IPS DF 4.7 (cell line): ENCODE measurements around the gene NDUFS1.
"Not testable (repeated sequence)": the region's sequence is repeated elsewhere in the genome, so short reads cannot be mapped to it uniquely, and the experiment has no call there.

Experiments
- DNase-seq: peaks from one replicate; pipeline ENCODE4 v3.0.0-alpha.2; 2013; ENCODE audit warnings: low spot score; ENCODE audit errors: extremely low read depth

NDUFS1 gene

GRCh38 chr2:206105038-206105437, 54.2 kb downstream of the NDUFS1 start:
- DNase-seq, result no peak

- DNase-seq, result not testable (repeated sequence)
Observed at GRCh38 chr2:206098872-206099271, 60.4 kb downstream of the NDUFS1 start.

- DNase-seq, result no peak
Observed at GRCh38 chr2:206098471-206098870, 60.8 kb downstream of the NDUFS1 start.

GRCh38 chr2:206096876-206097275, 62.4 kb downstream of the NDUFS1 start:
- no peak for DNase-seq

GRCh38 chr2:206095536-206096332, 63.5 kb downstream of the NDUFS1 start:
- no peak for DNase-seq

GRCh38 chr2:206092297-206092696, 66.9 kb downstream of the NDUFS1 start:
- no peak for DNase-seq

- DNase-seq, result no peak
Observed at GRCh38 chr2:206088248-206088647, 71.0 kb downstream of the NDUFS1 start.

- DNase-seq, result no peak
Observed at GRCh38 chr2:206086716-206087350, 72.4 kb downstream of the NDUFS1 start.

- peak; percentile 19 for DNase-seq
Observed at GRCh38 chr2:206085742-206086445, 73.3 kb downstream of the NDUFS1 start, which contains the start of gene INO80D. Gene INO80D (minus strand): TSS chr2:206086174. CDS start chr2:206063016, 23,158 bp downstream.

- DNase-seq, result no peak
Observed at GRCh38 chr2:206084870-206085741, 74.1 kb downstream of the NDUFS1 start.

GRCh38 chr2:206084439-206084869, 74.8 kb downstream of the NDUFS1 start:
- DNase-seq, result peak; percentile 68

GRCh38 chr2:206083602-206084438, 75.4 kb downstream of the NDUFS1 start:
- peak; percentile 92 for DNase-seq

GRCh38 chr2:206082298-206082843, 76.9 kb downstream of the NDUFS1 start:
- DNase-seq, result no peak

GRCh38 chr2:206080927-206081326, 78.3 kb downstream of the NDUFS1 start:
- DNase-seq, result no peak

- DNase-seq, result peak; percentile 93
Observed at GRCh38 chr2:206079699-206080465, 79.4 kb downstream of the NDUFS1 start.

- not testable (repeated sequence) for DNase-seq
Observed at GRCh38 chr2:206077879-206078278, 81.4 kb downstream of the NDUFS1 start.

GRCh38 chr2:206075113-206075512, 84.1 kb downstream of the NDUFS1 start:
- no peak for DNase-seq

- DNase-seq, result no peak
Observed at GRCh38 chr2:206071807-206072206, 87.4 kb downstream of the NDUFS1 start.

- DNase-seq, result no peak
Observed at GRCh38 chr2:206069417-206069816, 89.8 kb downstream of the NDUFS1 start.
